GM21717 (cell line): ENCODE results near the gene IWS1.
"Not testable (repeated sequence)": the region's sequence is repeated elsewhere in the genome, so short reads cannot be mapped to it uniquely, and the experiment has no call there.

ENCODE experiments used
- ATAC-seq: cut with Tn5 transposase; IDR thresholded peaks from one replicate; pipeline ENCODE4 v1.9.1; 2021; ENCODE audit warnings: mild to moderate bottlenecking, moderate library complexity; ENCODE audit not compliant: unreplicated experiment

IWS1 gene

DNA sequence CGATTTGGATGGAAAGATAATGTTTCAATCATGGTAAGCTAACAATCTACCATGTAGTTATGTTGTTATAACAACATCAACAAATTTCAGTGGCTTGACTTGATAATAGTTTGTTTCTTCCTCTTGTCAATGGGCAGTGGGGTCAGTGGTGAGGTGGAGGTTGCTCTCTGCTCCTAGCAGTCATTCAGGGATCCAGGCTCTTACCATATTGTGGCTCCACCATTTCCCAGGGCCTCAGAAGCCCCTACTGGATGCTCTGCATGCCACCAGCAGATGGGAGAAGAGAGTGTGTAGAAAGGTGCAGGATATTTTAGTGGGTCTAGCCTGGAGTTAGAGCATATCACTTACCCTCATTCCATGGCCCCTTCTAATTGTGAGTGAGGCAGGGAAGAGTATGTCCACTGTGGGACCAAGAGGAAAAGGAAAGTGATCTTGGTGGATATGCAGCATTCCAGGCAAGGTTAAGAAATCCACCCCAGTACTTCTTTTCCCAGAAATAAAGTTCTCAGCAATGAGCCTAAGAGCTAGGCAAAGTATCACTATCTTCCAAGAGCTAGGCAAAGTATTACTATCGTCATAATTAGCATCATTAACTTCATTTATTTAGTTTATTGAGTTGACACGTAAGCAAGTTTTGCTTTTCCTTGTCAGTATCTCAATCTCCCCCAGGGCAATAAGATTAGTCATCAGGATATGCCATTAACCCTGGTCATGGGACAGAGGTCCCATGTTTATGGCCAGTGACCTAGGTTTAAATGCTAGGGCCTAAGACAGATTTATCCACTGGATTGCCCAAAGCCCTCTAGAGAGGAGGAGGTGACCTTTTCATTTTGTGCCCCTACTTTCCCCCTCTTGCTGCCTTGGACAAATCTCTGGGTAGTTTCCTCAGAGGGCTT, 4.2 kb upstream of the IWS1 start:
- ATAC-seq, result no peak

DNA sequence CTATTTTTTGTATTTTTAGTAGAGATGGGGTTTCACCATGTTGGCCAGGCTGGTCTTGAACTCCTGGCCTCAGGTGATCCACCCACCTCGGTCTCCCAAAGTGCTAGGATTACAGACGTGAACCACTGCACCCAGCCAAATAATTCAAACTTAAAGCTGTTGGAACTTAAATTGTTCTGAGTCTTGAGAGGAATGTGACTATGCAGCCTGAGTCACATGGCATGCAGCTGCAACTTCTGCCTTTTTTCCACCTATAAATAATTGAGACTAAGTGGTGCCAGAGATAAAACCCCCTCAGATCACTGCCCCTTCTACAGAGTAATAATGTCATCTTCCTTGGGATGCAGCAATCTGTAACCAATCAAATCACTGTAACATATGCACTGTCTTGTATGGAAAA, 3.1 kb upstream of the IWS1 start:
- ATAC-seq, result not testable (repeated sequence)

- ATAC-seq, result no peak
These were observed 2.2 kb upstream of the IWS1 start for GRCh38 chr2:127528487-127528886.

GRCh38 chr2:127527001-127527804, 914 bp upstream of the IWS1 start:
- ATAC-seq, result peak; percentile 5

DNA sequence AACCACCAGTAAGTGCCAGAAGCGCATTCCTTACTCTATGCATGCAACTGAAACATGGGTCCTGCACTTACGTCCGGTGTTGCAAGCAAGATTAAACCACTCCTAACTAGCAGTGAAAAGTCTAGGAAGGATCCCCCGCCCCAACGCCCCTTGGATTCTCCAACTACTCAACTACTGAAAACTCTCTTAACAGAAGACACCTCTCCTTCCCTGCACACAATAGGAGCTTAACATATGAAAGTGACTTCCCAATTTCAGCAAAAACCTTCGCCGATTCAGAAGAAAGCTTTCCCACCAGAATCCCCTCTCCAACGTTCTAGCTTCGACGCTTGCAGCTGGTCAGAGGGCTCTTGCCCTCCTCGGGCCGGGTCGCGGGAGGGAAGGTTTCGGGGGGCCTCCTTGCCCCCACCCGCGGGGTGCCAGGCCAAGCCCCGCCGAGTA, 578 bp downstream of the IWS1 start:
- no peak for ATAC-seq

- not testable (repeated sequence) for ATAC-seq
These were observed 2.0 kb downstream of the IWS1 start for GRCh38 chr2:127524198-127524834.

DNA sequence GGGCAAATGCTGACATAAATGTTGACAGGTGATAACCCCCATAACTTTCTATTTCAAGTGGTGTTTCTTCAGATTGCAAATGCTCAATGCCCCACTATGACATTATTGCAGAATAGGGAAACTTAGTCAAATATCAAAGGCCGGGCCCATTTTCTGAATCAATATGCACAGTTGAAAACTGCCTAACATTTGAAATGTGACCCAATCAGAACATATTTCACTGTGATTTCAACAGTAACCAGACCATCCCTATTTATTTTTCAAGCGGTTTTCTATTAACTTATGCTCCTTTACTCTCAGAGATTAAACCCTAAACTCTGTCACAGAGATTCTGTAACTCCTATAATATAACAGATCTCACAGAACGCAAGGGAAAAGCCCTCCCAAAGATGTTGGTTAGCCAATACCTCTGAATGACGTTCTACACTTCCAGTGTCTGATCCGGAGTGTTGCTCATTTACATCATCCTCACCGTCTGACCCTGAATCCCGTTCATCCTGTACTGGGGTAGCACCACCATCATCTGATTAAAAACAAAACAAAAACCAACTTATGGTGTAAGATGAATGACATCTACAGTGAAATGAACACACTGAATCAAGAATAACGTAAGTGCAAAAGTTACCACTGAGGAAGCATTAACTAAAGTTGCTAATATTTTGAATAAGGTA, 2.9 kb downstream of the IWS1 start:
- no peak for ATAC-seq

GRCh38 chr2:127520424-127520823, 5.9 kb downstream of the IWS1 start:
- ATAC-seq, result no peak

GRCh38 chr2:127517465-127517864, 8.8 kb downstream of the IWS1 start:
- no peak for ATAC-seq

DNA sequence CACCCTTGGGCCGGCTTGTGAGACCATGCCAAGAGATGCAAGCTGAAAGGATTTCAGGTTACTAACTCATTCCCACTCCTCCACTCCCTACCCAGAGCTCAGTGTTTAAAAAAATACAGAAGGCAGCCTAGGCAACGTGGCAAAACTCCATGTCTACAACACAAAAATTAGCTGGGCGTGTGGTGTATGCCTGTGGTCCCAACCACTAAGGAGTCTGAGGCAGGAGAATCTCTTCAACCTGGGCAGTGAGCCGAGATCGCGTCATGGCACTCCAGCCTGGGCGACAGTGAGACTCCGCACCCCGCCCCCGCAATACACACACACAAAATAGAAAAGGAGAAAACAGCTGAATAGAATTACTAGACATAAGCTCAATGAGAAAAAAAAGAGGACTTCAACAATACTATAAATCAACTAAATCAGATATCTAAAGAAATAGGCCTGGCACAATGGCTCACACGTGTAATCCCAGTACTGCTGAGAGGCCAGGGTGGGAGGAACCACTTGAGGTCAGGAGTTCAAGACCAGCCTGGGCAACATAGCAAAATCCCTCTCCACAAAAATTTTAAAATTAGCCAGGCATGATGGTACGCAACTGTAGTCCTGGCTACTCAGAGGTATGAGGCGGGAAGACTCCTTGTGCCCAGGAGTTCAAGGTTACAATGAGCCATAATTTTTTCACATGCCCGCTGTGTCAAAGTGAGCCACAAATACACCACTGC, 10.1 kb downstream of the IWS1 start:
- no peak for ATAC-seq

DNA sequence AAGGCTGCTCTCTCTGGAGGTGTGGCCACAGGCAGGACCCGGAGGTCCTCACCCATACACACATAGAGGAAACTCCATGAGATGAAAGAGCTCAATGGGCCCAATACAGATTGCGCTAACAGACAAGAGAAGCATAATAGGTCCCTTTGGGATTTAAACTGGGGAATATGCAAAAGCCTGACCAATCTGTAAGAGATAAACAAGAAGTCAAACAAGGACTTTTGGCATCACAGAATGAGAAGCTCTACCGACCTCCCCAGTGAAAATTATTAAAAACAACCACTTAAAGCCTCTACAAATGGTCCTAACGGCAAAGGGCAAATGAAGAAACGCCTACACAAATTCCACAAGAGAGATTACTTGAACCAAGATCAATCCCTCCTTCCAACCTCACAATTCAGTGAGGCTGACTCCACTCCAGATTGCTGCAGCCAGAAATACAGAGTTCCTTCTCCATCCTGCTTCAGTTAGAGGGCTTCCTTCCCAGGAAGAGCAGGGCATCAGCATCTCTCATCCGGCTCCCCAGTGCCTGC, 10.8 kb downstream of the IWS1 start:
- ATAC-seq, result no peak

DNA sequence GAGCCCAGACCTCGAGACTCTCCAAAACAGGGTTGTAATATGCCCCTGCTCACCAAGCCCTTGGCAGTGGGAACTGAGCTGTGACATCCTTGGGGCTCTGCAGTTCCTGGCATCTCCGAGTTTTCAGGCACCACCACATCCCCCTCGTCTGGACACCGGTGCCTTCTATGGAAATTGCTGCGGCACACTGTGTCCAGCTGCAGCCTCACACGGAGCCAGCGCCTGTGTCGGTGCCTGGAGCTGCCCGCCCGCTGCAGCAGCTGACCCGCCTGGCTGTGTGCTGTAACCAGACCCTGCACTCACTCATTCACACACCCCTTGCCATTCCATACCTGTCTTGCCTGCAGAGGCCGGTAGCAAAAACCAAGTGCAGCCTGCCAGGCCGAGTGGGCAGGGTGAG, 11.8 kb downstream of the IWS1 start:
- ATAC-seq, result no peak

DNA sequence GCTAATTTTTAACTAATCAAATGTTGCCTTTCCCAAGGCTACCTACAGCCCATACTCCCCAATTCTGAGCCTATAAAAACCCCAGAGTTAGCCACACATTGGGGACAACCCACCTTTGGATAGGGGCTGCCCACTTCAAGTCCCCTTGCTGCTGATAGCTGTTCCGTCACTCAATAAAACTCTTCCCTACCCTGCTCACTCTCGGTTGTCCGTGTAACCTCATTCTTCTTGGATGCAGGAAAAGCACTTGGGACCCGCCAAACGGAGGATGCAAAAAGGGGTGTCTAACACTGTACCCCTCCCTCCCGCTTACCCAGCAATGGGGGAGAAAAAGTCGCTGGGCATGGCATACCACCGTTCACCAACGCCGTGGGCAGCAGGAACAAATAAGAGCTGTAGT, 12.2 kb downstream of the IWS1 start:
- no peak for ATAC-seq

DNA sequence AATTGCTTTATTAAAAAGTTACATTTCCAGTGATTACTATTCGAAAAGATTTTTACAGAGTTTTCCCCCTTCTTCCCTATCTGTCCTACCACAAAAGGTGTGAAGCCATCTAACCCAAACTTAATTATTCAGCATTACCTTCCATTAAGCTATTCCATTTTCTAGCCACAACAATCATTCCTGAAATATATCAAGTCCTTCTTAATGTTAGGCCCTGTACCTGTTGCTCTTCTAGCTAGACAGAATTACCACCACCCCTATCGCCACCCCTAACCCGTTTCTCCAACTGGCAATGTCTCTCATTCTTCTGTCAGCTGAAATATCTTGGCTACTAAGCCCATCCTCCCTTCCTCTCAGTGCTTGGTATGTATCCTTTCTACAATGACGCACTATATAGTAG, 13.9 kb downstream of the IWS1 start:
- no peak for ATAC-seq

DNA sequence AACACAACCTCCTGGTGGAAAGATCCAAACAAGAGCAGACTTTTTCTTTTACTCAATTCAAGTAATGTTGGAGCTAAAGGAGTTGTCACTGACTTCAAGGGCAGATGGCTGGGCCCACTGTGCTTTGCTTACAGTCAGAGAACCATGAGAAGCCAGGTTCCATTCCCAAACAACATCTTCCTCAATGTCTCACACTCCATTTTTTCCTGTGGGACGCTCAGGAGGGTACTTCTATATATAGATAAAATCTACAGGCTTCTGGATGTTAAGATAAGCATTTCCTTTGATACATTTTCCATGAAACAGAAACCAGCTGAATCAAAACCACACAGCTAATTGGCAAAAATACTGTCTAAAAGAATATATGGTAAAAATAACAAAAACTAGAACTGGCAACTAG, 14.4 kb downstream of the IWS1 start:
- no peak for ATAC-seq

- no peak for ATAC-seq
These were observed 15.1 kb downstream of the IWS1 start for GRCh38 chr2:127511090-127511695.

- ATAC-seq, result no peak
These were observed 16.2 kb downstream of the IWS1 start for GRCh38 chr2:127510073-127510472.

DNA sequence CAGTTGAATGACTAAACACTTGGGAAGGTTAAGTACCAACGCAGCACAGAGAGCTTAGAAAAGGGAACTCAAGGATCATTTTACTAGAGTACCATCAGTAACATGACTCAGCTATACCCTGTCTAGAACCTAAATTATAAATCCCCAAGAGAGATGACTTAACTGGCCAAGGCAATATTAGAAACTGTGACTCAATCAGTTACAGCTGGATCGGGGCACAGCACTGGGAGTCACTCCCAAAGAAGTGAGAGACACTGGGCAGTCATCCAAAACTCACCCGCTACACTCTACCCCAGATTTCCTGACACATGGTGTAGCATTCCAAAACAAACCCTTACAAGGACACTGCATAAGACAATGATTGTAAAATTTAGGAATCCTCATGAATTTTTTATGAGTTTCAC, 17.7 kb downstream of the IWS1 start:
- ATAC-seq, result no peak

DNA sequence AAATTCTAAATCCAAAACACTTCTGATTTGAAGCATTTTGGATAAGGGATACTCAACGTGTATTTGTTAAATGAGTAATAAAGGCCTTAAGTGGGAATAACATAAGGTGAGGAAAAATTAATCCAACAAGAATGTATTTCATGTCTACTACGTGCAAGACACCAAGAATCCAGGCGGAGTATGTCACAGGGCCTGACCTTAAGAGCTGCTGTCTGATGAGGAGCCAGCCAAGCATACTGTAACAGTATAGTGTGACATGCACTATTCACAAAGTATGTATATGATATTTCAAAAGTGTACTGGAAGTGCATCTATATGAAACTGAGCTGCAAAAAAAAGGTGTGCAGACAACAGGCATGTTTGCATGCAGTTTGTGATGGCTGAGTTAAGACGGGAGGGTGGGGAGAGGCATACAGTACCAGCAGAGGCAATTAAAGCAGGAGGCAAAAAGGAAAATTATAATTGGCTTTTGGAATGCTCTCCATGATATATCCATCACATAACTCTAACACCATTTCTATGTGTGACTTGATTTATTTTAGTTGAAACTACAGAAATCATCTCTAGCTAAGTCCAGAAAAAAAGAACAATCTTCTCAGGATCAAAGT, 18.2 kb downstream of the IWS1 start:
- no peak for ATAC-seq
